ENCODE data around the gene PNPLA1.

The PNPLA1 gene, protein sequence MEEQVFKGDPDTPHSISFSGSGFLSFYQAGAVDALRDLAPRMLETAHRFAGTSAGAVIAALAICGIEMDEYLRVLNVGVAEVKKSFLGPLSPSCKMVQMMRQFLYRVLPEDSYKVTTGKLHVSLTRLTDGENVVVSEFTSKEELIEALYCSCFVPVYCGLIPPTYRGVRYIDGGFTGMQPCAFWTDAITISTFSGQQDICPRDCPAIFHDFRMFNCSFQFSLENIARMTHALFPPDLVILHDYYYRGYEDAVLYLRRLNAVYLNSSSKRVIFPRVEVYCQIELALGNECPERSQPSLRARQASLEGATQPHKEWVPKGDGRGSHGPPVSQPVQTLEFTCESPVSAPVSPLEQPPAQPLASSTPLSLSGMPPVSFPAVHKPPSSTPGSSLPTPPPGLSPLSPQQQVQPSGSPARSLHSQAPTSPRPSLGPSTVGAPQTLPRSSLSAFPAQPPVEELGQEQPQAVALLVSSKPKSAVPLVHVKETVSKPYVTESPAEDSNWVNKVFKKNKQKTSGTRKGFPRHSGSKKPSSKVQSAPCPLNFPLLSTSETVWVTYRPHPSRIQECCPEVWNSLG

DNA sequence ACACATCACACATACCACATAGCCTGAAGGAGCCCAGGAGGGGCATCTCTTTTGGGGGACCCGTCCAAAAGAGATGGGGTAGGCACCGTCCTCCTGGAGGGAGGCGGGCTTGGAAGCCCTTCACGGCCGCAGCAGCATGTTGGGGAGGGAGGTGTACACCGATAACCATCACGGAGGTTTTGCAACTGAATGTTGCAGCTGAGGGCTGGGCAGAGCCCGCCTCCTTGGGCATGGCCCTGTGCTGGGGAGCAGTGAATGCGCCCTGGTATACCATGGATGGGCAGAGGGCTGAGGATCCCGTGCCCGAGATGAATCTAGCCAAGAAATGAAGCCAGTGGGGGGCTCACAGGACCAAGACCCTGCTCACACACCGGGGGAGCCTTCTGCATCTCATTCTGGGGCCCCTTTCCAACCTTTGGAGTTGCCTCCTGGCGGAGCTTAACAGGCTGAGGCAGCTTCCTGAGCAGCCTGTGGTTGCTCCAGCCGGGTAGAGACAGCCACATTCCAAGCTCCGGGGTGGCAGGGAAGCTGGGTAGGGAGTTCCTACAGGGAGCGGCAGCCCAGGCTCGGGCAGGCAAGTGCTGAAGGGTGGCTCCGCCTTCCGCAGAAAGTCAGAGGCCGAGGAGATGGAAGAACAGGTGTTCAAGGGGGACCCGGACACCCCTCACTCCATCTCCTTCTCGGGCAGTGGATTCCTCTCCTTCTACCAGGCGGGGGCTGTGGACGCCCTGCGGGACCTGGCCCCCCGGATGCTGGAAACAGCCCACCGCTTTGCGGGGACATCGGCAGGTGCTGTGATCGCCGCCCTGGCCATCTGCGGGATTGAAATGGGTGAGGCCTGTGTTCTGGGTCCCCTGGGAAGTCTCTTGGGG lies at the start of gene PNPLA1:
Gene PNPLA1, plus strand, starts transcription at position 227 of the 872 bp plus-strand sequence. Its CDS starts 400 bp downstream, at position 627.
- FAIRE-seq (no peak), DNase-seq (ENCODE audit: insufficient read length, low spot score) (no peak)

DNA sequence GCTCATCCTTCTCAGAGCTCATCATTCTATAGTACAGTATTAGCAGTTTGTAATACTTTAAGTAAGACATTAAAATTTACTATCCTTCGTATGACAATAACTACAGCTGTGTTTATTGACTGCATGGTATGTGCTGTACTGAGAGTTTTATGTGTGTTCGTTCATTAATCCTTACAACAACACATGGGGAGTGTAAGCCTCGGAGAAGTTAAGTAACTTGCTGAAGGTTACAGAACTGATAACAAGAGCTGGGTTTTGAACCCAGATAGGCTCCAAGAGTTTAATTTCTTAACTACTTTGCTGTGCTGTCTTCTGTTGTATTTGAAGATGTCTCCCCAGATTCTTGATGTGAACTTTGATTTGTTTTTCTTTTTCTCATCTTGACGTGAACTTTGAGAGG lies 49.6 kb upstream of the PNPLA1 start:
- DNase-seq (ENCODE audit: insufficient read length, low spot score), result no peak

DNA sequence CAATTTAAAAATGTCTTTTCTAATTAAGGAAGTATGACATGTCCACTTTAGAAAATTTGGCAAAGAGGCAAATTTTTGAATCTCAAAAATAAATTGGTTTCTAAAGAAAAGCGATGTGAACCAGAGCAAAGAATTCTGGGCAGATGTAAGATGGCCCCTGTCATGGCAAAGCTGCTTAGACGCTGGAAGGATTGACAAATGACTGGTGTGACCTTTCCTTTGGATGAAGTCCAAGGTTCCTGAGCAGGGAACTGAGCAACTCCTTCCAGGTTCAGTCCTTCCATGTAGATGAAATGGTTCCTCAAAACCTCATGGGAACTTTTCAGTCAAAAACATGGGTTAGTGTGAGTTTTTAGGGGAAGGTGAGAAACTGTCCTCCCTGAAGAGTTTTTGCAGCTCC lies 48.2 kb upstream of the PNPLA1 start:
- DNase-seq (ENCODE audit: insufficient read length, low spot score), result no peak
- FAIRE-seq, result no peak

More for the DNA sequence above, 49.6 kb upstream of the PNPLA1 start:
- FAIRE-seq, result no peak

DNA sequence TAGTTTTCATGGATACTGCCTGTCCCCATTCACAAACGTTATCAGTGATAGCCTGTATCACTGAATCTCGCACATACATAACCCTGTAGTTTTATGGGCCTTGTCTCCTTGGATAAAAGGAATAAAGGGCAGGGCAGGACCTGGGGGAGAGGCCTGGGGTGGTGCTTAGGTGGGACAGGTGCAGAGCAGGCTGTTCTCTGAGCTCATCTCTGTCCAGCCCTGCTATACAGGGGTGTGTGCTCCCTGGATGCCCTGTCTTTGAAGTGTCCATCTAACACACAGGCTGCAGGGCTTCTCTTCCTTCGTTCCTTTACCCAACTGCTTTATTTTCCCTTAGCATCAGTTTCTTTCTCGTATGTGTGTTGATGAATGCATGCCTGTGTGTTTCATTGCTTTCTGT lies 46.9 kb upstream of the PNPLA1 start:
- FAIRE-seq (no peak), DNase-seq (ENCODE audit: insufficient read length, low spot score) (no peak)

DNA sequence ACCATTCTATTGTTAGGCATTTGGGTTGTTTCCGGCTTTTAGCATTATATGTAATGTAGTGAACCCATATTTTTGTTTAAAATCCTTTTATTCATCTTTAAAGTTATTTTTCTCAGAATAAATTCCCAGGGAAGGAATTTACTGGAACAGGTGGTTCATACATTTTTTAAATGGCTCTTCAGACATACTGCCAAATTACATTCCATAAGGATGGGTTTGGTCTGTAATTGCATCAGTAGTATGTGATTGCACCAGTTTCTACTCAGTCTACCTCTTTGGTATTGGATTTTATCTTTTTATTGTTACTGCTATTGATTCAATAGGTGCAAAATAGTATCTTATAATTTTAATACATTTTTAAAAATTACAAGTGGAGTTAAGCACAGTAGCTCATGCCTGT lies 46.2 kb upstream of the PNPLA1 start:
- DNase-seq (ENCODE audit: insufficient read length, low spot score) (no peak), FAIRE-seq (no peak)

DNA sequence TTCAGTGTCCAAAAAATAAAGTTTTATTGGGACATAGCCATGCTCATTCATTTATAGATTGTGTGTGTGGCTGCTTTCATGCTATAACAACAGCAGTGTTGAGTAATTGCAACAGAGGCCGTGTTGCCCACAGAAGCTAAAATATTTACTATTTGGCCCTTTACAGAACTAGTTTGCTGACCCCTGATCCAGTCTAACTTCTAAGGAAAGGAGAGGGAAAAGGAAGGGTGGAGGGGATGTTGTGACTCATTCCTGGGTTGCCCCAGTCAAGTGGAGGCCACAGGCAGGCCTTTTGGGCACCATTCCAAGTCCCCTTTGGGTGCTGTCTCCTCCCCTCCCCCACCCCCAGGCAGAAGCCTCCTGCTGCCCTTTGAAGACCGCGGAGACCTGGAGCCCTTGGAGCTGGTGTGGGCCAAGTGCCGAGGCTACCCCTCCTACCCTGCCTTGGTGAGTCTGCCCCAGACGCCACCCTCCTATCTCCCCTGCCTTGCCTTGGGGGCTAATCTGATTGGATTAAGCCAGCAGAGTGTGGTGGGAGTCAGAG lies 44.9 kb upstream of the PNPLA1 start:
- FAIRE-seq (no peak), DNase-seq (ENCODE audit: insufficient read length, low spot score) (no peak)

DNA sequence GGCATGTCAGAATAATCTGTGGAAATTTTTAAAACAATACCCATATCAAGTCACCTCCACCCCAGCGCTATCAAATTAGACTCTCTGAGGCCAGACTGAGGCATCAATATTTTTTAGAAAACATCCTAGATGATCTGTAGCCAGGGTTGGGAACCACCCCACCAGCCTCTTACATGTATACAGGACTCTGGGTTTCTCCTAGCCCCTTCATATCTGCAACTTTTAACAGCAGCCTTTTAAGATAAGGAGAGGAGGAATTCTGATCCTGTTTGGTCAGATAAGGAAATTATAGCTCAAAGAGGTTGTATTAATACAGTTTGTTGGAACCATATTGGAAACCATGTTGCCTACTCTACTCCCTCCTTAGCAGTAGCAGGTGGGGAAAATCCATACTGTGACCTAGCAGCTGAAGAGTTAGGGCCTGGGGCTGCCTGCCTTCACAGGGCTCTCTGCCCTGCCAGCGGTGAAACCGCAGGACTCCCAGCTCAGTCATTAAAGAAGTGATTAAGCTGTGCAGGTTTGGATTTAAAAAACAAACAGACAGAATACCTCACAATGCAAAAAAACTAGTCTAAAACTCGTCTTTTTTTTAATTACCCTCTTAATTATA lies 43.3 kb upstream of the PNPLA1 start:
- no peak for FAIRE-seq
- DNase-seq (ENCODE audit: insufficient read length, low spot score), result no peak

DNA sequence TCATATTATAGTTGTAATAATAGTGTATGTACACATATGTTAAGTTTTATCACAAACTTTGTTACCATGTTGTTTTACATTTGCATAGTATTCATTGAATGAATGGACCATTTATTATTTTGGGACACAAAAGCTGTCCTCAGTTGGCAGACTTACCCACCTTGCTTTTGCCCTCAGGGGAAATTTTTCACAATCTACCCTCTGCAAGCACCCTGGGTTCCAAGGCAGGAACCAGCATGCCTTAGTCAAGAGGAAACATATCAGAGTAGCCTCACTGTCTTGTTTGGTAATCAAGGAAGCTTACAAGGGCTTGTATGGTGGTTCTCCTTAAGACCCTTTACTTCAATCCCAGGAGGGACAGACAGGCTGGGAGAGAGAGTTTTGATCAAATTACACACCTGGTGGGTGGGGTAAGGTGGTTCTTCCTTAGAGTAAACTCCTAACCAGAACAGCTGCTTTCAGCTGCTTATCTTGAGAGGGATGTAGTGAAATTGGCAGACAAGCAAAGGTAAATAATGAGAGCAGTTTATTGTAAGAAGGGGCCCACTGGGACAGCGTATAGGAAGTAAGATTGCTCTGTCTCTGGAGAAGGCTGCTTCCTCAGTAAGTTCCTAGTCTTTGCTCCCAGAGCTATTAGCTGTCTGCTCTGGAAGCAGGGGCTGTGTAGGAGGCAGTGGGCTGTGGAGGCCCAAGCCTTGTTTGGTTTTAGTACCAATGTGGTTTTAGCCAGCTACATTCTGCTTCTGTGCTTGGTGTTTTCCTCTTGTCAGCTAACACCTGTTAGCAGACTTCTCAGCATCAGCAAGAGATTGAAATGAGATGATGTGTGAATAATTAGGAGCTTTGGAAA lies 42.3 kb upstream of the PNPLA1 start:
- DNase-seq (ENCODE audit: insufficient read length, low spot score), result no peak
- FAIRE-seq, result no peak

DNA sequence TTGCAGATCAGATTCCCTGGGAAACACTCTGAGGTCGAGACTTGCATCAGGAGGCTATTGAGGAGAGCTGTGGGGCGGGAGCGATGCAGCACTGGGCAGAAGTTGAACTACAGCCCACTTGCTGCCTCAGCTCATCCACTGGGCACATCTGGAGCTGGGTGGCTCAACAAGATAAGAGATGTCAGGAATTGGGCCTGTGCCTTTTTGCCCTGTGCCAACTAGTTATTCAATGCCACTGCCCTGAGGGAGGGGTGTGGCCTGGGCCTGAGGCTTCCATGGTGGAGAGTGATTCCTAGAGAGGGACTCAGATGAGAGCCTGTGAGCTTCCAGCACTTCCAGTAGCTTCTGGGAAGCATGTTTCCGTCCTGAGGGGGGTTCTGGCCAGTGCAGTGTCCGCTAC lies 40.6 kb upstream of the PNPLA1 start:
- DNase-seq (ENCODE audit: insufficient read length, low spot score) (no peak), FAIRE-seq (no peak)

DNA sequence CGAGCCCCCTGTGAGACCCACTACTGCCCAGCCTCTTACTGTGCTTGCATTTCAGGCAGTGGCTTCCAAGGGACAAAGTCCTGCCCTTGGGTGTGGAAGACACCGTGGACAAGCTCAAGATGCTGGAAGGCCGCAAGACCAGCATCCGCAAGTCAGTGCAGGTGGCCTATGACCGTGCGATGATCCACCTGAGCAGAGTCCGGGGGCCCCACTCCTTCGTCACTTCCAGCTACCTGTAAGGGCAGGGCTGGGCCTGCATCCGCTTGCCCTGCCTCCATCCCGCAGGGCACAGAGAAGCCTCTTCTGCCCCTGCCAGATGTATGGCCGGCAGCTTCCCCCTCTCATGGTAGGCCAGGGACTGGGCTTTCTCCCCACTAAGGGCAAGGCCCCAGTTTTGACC lies 39.5 kb upstream of the PNPLA1 start:
- FAIRE-seq (no peak), DNase-seq (ENCODE audit: insufficient read length, low spot score) (no peak)

DNA sequence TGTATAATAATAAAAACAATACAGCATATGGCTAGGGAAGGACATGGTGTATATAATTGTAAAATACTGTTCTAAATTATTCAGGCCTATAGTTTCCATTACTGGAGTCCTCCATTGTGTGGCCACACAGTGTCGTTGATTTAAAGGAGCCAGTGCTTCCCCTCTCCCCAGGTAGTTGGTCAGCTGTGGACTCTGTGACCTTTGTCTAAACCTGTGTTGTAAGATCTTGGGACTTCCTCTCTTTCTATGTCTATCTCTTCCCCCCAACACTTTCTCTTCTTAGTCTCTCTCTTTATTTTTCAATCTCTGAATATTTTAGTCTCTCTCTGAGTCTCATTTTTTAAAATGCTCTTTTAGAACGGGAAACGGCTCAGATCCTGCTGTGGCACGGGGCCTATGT lies 37.7 kb upstream of the PNPLA1 start:
- FAIRE-seq, result no peak
- DNase-seq (ENCODE audit: insufficient read length, low spot score), result no peak

DNA sequence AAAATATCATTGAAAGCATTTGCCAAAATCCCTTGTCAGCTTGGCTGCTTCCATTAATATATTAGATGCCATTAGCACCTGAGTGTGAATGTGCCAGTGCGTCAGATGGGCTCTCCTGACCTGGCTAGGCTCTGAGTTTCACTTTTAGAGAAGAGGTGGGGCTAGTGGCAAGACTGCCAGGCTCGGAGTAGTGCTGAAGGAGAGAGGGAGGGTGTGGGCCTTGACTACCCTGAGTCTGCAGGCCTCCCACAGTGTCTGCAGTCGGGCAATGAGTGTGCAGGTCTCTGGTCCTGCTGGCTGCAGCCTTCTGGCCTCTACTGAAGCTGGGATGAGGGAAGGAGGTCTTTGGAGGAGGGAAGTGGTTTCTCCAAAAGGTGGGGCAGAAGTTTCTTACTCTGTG lies 34.6 kb upstream of the PNPLA1 start:
- FAIRE-seq, result no peak
- no peak for DNase-seq (ENCODE audit: insufficient read length, low spot score)

DNA sequence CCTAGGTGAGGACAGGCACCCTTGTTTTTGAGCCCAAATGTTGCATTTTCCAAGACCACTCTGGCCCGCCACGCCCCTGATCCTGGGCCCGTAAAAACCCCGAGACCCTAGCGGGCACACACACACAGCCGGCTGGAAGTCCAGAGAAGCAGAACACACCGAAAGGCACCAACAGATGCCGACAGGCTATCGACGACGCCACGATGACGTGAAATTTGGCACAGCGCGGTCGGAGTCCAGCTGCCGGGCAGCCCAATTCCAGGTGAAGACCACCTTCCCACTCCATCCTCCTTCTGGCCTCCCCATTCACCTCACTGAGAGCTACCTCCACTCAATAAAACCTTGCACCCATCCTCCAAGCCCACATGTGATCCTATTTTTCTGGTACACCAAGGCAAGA lies 34.0 kb upstream of the PNPLA1 start:
- FAIRE-seq (no peak), DNase-seq (ENCODE audit: insufficient read length, low spot score) (no peak)

DNA sequence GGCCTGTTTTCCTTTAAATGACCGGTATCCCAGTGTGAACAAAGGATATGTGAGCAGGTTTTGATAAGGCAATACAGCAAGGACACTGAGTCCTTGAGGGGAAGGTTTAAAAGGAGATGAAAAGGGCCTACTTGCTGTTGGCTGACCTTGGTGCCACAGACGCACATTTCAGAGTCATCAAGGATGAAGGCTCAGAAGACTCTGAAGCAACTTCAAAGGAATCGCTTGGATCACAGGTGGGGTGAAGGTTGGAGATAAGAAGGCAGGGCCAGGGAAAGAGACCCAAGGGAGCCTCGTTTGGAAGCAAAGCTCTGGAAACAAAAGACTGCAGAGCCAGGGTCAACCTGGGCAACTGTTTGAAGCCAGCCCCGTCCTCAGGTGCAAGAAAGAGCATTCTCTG lies 30.1 kb upstream of the PNPLA1 start:
- FAIRE-seq, result no peak
- DNase-seq (ENCODE audit: insufficient read length, low spot score), result no peak

DNA sequence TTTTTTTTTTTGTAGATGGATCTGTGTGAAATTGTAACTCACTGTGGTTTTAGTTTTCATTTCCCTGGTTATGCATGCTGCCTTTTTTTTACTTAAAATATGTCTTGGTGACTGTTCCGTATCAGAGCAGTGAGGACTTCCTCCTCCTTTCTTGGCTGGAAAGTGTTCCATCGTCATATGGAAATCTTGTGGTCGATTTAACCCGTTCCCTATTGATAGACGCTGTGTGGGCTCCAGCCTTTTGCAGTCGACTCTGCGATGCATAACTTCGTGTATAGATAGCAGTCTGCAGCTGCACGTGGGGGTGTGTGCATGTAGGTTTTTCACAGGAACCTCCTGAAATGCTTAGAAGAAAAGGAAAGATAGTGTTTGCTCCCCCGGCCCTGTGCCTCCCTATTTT lies 28.1 kb upstream of the PNPLA1 start:
- FAIRE-seq, result peak; percentile 87
- peak; percentile 50 for DNase-seq (ENCODE audit: insufficient read length, low spot score)

DNA sequence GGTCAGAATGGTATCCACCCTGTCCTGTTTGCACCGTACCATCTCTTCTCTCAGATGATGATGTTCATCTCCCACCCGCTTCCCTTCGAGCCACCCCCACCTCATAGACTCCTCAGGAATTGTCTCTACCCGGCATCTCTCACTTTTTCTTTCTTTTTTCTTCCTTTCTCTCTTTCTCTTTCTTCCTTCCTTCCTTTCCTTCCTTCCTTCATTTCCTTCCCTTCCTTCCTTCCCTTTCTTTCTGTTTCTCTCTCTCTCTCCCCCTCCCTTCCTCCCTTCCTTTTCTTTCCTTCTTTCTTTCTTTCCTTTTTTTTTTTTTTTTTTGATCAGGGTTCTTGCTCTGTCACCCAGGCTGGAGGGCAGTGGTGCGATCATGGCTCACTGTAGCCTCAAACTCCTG lies 27.7 kb upstream of the PNPLA1 start:
- FAIRE-seq (no peak), DNase-seq (ENCODE audit: insufficient read length, low spot score) (no peak)

DNA sequence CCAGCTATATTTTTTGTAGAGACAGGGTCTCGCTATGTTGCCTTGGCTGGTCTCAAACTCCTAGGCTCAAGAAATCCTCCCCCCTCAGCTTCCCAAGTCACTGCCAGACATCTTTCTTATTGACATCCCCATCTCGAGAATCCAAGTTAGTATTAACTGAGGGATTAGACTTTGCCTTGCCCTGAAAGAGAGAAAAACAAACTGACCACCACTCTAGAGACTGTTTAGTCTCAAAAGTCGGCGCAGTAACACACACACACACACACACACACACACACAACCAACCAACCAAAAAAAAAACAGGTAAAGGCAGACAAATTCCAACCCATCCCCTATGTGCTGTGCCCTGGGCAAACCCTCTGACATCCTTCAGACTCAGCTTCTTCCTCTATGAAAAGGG lies 27.2 kb upstream of the PNPLA1 start:
- no peak for FAIRE-seq
- DNase-seq (ENCODE audit: insufficient read length, low spot score), result no peak

DNA sequence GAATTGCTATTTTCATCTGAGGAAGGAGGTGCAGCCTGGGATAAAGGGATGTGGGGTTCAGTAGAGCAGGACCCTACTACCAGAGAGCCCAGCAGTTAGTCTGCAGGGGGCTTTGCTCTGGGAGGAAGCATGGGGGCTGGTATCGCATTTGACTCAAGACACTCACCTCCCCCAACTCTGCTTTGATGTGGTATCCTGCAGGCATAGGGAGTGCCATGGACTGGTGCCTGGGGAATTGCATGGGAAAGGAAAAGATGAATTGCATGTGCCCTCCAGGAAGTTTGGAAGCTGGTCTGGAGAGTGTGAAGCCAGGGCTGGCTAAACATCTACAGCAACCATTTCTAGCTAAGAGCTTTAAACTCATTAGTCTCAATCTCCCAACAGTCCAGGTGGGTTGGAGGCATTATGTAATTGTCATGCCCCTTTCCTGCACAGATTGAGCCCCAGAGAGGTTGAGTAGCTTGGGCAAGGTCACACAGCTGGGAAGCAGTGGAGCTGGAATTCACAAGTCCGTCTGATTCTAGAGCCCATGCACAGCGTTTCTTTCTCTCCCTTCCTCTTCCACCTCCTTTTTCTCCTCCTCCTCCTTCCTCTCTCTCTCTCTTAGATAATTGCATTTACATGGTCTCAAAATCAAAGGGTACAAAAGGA lies 26.2 kb upstream of the PNPLA1 start:
- DNase-seq (ENCODE audit: insufficient read length, low spot score) (no peak), FAIRE-seq (no peak)

DNA sequence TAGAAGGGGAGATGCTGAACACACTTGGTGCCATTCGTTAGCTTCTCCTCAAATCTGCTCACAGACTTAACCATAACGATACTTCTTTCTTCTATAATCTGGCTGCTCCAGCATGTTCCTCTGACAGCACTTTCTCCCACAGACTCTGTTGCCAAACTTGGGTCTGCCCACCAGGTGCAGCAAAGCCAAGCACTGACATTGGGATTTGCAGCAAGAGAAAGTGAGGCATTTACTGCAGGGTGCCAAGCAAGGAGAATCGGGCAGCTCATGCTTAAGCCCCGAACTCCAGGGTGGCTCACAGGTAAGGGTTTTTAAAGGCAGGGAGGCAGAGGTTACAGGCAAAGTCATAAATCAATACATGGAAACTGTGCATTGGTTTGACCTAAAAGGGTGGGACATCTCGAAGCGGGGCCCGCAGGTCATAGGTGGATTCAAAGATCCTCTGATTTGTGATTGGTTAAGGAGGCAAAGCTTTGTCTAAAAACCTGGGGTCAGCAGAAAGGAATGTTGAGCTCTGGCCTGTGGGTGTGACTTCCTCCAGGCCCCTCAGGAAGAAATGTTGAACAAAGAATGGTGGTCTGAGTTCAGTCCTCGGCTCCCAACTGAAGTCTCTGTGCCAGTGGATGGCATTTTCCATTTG lies 25.1 kb upstream of the PNPLA1 start:
- FAIRE-seq (no peak), DNase-seq (ENCODE audit: insufficient read length, low spot score) (no peak)

Measured in GM19239 (cell line).